Loucy (cell line): ENCODE results near the gene S100A12.

Experiments used
- EZH2phosphoT487 ChIP-seq: fragments of 200-600 bp; IDR thresholded peaks from 2 replicates; pipeline ENCODE4 v1.6.1; 2018; ENCODE audit warnings: antibody characterized with exemption, mild to moderate bottlenecking, moderate library complexity, borderline replicate concordance
- TF ChIP-seq, protein P1 (sequence below): fragments of 200-600 bp; sonication (generic); conservative IDR thresholded peaks from 2 replicates; pipeline ENCODE4 v1.5.1; 2014; ENCODE audit warnings: mild to moderate bottlenecking, antibody characterized with exemption, low read length

DNA sequence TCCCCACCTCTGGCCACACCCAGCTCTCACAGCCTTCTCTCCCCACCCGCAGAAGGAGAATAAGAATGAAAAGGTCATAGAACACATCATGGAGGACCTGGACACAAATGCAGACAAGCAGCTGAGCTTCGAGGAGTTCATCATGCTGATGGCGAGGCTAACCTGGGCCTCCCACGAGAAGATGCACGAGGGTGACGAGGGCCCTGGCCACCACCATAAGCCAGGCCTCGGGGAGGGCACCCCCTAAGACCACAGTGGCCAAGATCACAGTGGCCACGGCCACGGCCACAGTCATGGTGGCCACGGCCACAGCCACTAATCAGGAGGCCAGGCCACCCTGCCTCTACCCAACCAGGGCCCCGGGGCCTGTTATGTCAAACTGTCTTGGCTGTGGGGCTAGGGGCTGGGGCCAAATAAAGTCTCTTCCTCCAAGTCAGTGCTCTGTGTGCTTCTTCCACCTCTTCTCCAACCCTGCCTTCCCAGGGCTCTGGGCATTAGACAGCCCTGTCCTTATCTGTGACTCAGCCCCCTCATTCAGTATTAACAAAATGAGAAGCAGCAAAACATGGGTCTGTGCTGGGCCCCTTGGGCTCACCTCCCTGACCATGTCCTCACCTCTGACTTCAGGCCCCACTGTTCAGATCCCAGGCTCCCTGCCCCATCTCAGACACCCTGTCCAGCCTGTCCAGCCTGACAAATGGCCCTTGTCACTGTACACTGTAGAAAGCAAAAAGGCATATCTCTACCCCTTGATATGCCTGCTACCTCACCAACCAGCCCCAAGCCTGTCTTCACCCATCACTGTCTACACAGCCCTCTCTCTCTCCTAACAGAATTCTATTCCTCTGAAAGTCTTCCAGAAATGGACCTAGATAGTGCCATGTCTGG is 14.6 kb downstream of the S100A12 start:
- TF ChIP-seq, protein P1, sequence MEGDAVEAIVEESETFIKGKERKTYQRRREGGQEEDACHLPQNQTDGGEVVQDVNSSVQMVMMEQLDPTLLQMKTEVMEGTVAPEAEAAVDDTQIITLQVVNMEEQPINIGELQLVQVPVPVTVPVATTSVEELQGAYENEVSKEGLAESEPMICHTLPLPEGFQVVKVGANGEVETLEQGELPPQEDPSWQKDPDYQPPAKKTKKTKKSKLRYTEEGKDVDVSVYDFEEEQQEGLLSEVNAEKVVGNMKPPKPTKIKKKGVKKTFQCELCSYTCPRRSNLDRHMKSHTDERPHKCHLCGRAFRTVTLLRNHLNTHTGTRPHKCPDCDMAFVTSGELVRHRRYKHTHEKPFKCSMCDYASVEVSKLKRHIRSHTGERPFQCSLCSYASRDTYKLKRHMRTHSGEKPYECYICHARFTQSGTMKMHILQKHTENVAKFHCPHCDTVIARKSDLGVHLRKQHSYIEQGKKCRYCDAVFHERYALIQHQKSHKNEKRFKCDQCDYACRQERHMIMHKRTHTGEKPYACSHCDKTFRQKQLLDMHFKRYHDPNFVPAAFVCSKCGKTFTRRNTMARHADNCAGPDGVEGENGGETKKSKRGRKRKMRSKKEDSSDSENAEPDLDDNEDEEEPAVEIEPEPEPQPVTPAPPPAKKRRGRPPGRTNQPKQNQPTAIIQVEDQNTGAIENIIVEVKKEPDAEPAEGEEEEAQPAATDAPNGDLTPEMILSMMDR = no peak
- TF ChIP-seq EZH2phosphoT487 = no peak
